GM19452 (cell line): ENCODE results near the gene THOC5.
"Not testable (repeated sequence)": the region's sequence is repeated elsewhere in the genome, so short reads cannot be mapped to it uniquely, and the experiment has no call there.

Experiments used
- ATAC-seq: cut with Tn5 transposase; IDR thresholded peaks from one replicate; pipeline ENCODE4 v1.9.1; 2021; ENCODE audit not compliant: unreplicated experiment

The THOC5 gene

GRCh38 chr22:29553351-29554224, at the start of gene THOC5:
Gene THOC5 (minus strand): TSS chr22:29553757. CDS start chr22:29549147, 4,610 bp downstream.
- peak; percentile 94 for ATAC-seq

- no peak for ATAC-seq
Observed at GRCh38 chr22:29598684-29599020, 45.1 kb upstream of the THOC5 start.

- not testable (repeated sequence) for ATAC-seq
Observed at GRCh38 chr22:29597871-29598683, 44.5 kb upstream of the THOC5 start.

- ATAC-seq = no peak
Observed at GRCh38 chr22:29596408-29596807, 42.9 kb upstream of the THOC5 start.

- not testable (repeated sequence) for ATAC-seq
Observed at GRCh38 chr22:29594447-29594846, 40.9 kb upstream of the THOC5 start.

- no peak for ATAC-seq
Observed at GRCh38 chr22:29593923-29594322, 40.4 kb upstream of the THOC5 start.

- ATAC-seq = no peak
Observed at GRCh38 chr22:29587938-29588699, 34.6 kb upstream of the THOC5 start.

GRCh38 chr22:29586193-29586705, 32.7 kb upstream of the THOC5 start:
- ATAC-seq = not testable (repeated sequence)

- no peak for ATAC-seq
Observed at GRCh38 chr22:29584975-29585374, 31.4 kb upstream of the THOC5 start.

- no peak for ATAC-seq
Observed at GRCh38 chr22:29581799-29582198, 28.2 kb upstream of the THOC5 start.

GRCh38 chr22:29580200-29580810, 26.7 kb upstream of the THOC5 start:
- no peak for ATAC-seq

GRCh38 chr22:29578462-29579200, 25.1 kb upstream of the THOC5 start:
- ATAC-seq = no peak

- no peak for ATAC-seq
Observed at GRCh38 chr22:29574762-29575450, 21.3 kb upstream of the THOC5 start.

GRCh38 chr22:29570912-29571549, 17.5 kb upstream of the THOC5 start:
- ATAC-seq = no peak

GRCh38 chr22:29570456-29570855, 16.9 kb upstream of the THOC5 start:
- no peak for ATAC-seq

GRCh38 chr22:29569011-29569678, 15.6 kb upstream of the THOC5 start:
- ATAC-seq = no peak

GRCh38 chr22:29567338-29567737, 13.8 kb upstream of the THOC5 start:
- no peak for ATAC-seq

GRCh38 chr22:29566513-29566912, 13.0 kb upstream of the THOC5 start:
- ATAC-seq = not testable (repeated sequence)
